ENCODE measurements around the gene FAM50B.

DNA sequence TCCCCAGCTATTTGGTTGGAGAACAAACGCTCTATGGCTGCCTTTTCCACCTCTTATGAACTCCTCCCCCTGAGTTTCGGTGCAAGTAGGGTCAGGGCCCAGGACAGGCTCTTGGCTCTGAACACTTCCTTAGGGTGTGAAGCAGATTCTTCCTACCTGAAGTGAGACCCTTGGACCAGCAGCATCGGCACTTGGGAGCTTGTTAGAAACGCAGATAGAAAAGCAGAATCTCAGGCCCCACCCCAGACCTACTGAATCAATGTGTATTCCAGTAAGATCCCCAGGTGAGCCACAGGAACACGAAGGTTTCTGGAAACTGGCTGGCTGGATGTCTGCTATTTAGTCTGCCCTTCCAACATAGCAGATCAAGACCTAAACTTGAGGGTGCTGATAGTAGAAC lies 3.2 kb downstream of the FAM50B start:
- no peak for TF ChIP-seq EZH2phosphoT487 (IDR thresholded peaks at IDR 0.05; ENCODE audit: unreplicated experiment)
- TF ChIP-seq, protein P1, sequence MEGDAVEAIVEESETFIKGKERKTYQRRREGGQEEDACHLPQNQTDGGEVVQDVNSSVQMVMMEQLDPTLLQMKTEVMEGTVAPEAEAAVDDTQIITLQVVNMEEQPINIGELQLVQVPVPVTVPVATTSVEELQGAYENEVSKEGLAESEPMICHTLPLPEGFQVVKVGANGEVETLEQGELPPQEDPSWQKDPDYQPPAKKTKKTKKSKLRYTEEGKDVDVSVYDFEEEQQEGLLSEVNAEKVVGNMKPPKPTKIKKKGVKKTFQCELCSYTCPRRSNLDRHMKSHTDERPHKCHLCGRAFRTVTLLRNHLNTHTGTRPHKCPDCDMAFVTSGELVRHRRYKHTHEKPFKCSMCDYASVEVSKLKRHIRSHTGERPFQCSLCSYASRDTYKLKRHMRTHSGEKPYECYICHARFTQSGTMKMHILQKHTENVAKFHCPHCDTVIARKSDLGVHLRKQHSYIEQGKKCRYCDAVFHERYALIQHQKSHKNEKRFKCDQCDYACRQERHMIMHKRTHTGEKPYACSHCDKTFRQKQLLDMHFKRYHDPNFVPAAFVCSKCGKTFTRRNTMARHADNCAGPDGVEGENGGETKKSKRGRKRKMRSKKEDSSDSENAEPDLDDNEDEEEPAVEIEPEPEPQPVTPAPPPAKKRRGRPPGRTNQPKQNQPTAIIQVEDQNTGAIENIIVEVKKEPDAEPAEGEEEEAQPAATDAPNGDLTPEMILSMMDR (conservative IDR thresholded peaks at IDR 0.05; ENCODE audit: low read depth in 2 of 2) = no peak
- TF ChIP-seq STAT1 (IDR thresholded peaks at IDR 0.05; ENCODE audit: unreplicated experiment) = no peak
- TF ChIP-seq, protein P2, sequence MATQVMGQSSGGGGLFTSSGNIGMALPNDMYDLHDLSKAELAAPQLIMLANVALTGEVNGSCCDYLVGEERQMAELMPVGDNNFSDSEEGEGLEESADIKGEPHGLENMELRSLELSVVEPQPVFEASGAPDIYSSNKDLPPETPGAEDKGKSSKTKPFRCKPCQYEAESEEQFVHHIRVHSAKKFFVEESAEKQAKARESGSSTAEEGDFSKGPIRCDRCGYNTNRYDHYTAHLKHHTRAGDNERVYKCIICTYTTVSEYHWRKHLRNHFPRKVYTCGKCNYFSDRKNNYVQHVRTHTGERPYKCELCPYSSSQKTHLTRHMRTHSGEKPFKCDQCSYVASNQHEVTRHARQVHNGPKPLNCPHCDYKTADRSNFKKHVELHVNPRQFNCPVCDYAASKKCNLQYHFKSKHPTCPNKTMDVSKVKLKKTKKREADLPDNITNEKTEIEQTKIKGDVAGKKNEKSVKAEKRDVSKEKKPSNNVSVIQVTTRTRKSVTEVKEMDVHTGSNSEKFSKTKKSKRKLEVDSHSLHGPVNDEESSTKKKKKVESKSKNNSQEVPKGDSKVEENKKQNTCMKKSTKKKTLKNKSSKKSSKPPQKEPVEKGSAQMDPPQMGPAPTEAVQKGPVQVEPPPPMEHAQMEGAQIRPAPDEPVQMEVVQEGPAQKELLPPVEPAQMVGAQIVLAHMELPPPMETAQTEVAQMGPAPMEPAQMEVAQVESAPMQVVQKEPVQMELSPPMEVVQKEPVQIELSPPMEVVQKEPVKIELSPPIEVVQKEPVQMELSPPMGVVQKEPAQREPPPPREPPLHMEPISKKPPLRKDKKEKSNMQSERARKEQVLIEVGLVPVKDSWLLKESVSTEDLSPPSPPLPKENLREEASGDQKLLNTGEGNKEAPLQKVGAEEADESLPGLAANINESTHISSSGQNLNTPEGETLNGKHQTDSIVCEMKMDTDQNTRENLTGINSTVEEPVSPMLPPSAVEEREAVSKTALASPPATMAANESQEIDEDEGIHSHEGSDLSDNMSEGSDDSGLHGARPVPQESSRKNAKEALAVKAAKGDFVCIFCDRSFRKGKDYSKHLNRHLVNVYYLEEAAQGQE (IDR thresholded peaks at IDR 0.05; ENCODE audit: unreplicated experiment) = no peak
- no peak for TF ChIP-seq POLR2AphosphoS5 (IDR thresholded peaks at IDR 0.05; ENCODE audit: low read depth)
- TF ChIP-seq CREB1 (CRISPR knock-in tag; IDR thresholded peaks at IDR 0.05; ENCODE audit: low read depth) = no peak
- no peak for TF ChIP-seq ETS1 (IDR thresholded peaks at IDR 0.05)
- no peak for TF ChIP-seq NANOG (IDR thresholded peaks at IDR 0.05; ENCODE audit: borderline replicate concordance)

Data from GM23338 (cell line).